Adrenal gland (tissue), 5 donors: ENCODE measurements around the gene AADAC.

Experiments
- POLR2A ChIP-seq, 2 donors: fragments of 450-650 bp; IDR thresholded peaks; one replicate each; pipeline ENCODE4 v1.6.1; 2017; ENCODE audit warnings: antibody characterized with exemption in 2 of 2, mild to moderate bottlenecking in 2 of 2, moderate library complexity in 1 of 2
- TF ChIP-seq, protein P1 (sequence below), 6 experiments: fragments of 450-650 bp in 4 of 6; fragments of 200-600 bp in 2 of 6; sonication (generic) in 1 of 6; IDR thresholded peaks; 1 replicate in 5 of 6; 2 replicates in 1 of 6; pipeline versions ENCODE4 v1.5.1 to v1.8.0; 2016 to 2021; ENCODE audit warnings: antibody characterized with exemption in 6 of 6, mild to moderate bottlenecking in 2 of 6, moderate library complexity in 1 of 6
- donor health status: DM: no; HTN: no; CAD: no.

DNA sequence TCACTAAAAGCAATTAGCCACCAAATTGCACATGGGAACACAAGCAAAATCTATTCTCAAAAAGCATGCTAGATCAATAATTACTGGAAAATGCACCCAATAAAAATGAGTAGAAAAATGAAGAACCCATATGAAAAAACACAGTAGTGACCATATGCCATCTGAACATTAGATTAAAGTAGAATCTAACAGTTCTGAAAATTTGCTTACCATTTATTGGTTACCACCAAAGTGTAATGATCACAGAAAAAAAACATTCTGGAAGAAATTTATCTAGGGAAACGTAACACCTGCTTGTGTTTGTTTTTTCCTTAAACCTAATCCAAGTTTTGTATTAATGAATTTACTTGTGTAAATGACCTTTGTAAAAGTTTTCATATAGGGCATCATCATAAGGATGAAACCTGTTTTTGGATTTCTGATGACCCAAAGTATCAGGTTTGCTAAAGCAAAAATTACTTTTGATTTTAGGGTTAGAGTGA lies 37.6 kb upstream of the AADAC start:
- TF ChIP-seq, protein P1, sequence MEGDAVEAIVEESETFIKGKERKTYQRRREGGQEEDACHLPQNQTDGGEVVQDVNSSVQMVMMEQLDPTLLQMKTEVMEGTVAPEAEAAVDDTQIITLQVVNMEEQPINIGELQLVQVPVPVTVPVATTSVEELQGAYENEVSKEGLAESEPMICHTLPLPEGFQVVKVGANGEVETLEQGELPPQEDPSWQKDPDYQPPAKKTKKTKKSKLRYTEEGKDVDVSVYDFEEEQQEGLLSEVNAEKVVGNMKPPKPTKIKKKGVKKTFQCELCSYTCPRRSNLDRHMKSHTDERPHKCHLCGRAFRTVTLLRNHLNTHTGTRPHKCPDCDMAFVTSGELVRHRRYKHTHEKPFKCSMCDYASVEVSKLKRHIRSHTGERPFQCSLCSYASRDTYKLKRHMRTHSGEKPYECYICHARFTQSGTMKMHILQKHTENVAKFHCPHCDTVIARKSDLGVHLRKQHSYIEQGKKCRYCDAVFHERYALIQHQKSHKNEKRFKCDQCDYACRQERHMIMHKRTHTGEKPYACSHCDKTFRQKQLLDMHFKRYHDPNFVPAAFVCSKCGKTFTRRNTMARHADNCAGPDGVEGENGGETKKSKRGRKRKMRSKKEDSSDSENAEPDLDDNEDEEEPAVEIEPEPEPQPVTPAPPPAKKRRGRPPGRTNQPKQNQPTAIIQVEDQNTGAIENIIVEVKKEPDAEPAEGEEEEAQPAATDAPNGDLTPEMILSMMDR (IDR thresholded peaks at IDR 0.05): no peak
- TF ChIP-seq POLR2A (IDR thresholded peaks at IDR 0.05): no peak
